Activated T-helper 1 cell treated with anti-CD3 and anti-CD28 coated beads, Interleukin-12 subunit alpha, Interleukin-12 subunit beta, Interleukin-2, Interleukin-4 antibody, amounts not matched to agents 30 ng/mL and 10 ng/mL and 1 ng/mL, durations not matched to agents 14 hours and 24 hours and 36 hours (primary cell): ENCODE data around the gene KANK3. TPM values are rescaled to one million over a fixed set of nuclear protein-coding genes. Genes with fewer than 3 reads are reported as not detected.
A peak's percentile ranks its signal among the peaks of the same experiment; 100 is the strongest.
"Not testable (repeated sequence)": the region's sequence is repeated elsewhere in the genome, so short reads cannot be mapped to it uniquely, and the experiment has no call there.

Source experiments
- DNase-seq: peaks from one replicate; pipeline ENCODE4 v3.0.0; 2021; ENCODE audit warnings: low spot score
- H3K27ac Mint-ChIP-seq: one replicate; pipeline ENCODE4 v1.8.0; 2021; ENCODE audit warnings: mild to moderate bottlenecking, mixed read lengths
- H3K27me3 Mint-ChIP-seq: one replicate; pipeline ENCODE4 v1.8.0; 2022; ENCODE audit warnings: mild to moderate bottlenecking, moderate library complexity, mixed read lengths; ENCODE audit not compliant: insufficient read depth
- H3K36me3 Mint-ChIP-seq: one replicate; pipeline ENCODE4 v1.8.0; 2021; ENCODE audit warnings: low read depth, mixed read lengths
- H3K4me1 Mint-ChIP-seq: one replicate; pipeline ENCODE4 v1.8.0; 2021; ENCODE audit warnings: low read depth, mixed read lengths
- H3K4me3 Mint-ChIP-seq: one replicate; pipeline ENCODE4 v1.8.0; 2021; ENCODE audit warnings: mild to moderate bottlenecking, moderate library complexity, mixed read lengths
- H3K9me3 Mint-ChIP-seq: one replicate; pipeline ENCODE4 v1.8.0; 2021; ENCODE audit warnings: mixed read lengths
- intact Hi-C: fragments of 100-400 bp; cut with micrococcal nuclease; formaldehyde crosslinking; loops from one replicate; pipeline ENCODE4 v1.15.1; 2024
- total RNA-seq: library from RNA; stranded (reverse); gene quantifications from 2 replicates; pipeline ENCODE4 v1.2.3, GENCODE V29; 2022

KANK3 gene
- total RNA-seq, 1 donor from 2014 or later: 0.86 TPM

- Mint-ChIP-seq H3K27ac (peak overlapping the region; percentile 59), H3K4me1 (peaks cover 17% of the 10 kb centered on the region)
- intact Hi-C loops, H3K36me3 Mint-ChIP-seq, DNase-seq, H3K4me3 Mint-ChIP-seq, H3K27me3 Mint-ChIP-seq, H3K9me3 Mint-ChIP-seq: not testable (repeated sequence)
Measured at GRCh38 chr19:8384569-8384968, 41.5 kb upstream of the KANK3 start.

GRCh38 chr19:8379156-8379891, 36.3 kb upstream of the KANK3 start:
- H3K27ac Mint-ChIP-seq, H3K4me3 Mint-ChIP-seq, H3K27me3 Mint-ChIP-seq, DNase-seq, H3K9me3 Mint-ChIP-seq, H3K36me3 Mint-ChIP-seq, intact Hi-C loops: not testable (repeated sequence)
- H3K4me1 Mint-ChIP-seq: peaks cover 23% of the 10 kb centered on the region

GRCh38 chr19:8377598-8377997, 34.5 kb upstream of the KANK3 start:
- no peak overlapping the region for H3K4me3 Mint-ChIP-seq
- peaks cover 12% of the 10 kb centered on the region for H3K4me1 Mint-ChIP-seq
- no peak overlapping the region for H3K27ac Mint-ChIP-seq
- H3K27me3 Mint-ChIP-seq: peaks cover 5% of the 10 kb centered on the region
- intact Hi-C loops: no loop called here
- H3K9me3 Mint-ChIP-seq: no peaks in the 10 kb centered on the region
- no peak for DNase-seq
- H3K36me3 Mint-ChIP-seq: no peaks in the 10 kb centered on the region

- intact Hi-C loops, H3K36me3 Mint-ChIP-seq, DNase-seq, H3K4me3 Mint-ChIP-seq, H3K27me3 Mint-ChIP-seq, H3K9me3 Mint-ChIP-seq, H3K27ac Mint-ChIP-seq: not testable (repeated sequence)
- peaks cover 12% of the 10 kb centered on the region for H3K4me1 Mint-ChIP-seq
Measured at GRCh38 chr19:8376373-8376974, 33.4 kb upstream of the KANK3 start.

GRCh38 chr19:8375766-8376165, 32.7 kb upstream of the KANK3 start:
- H3K27ac Mint-ChIP-seq, H3K4me3 Mint-ChIP-seq, H3K9me3 Mint-ChIP-seq, DNase-seq, H3K36me3 Mint-ChIP-seq, H3K27me3 Mint-ChIP-seq, intact Hi-C loops: not testable (repeated sequence)
- H3K4me1 Mint-ChIP-seq: peaks cover 12% of the 10 kb centered on the region

- intact Hi-C loops: no loop called here
- no peak overlapping the region for H3K27ac Mint-ChIP-seq
- H3K4me3 Mint-ChIP-seq: no peak overlapping the region
- DNase-seq: no peak
- H3K36me3 Mint-ChIP-seq: no peaks in the 10 kb centered on the region
- H3K9me3 Mint-ChIP-seq: no peaks in the 10 kb centered on the region
- no peaks in the 10 kb centered on the region for H3K27me3 Mint-ChIP-seq
- peaks cover 12% of the 10 kb centered on the region for H3K4me1 Mint-ChIP-seq
Measured at GRCh38 chr19:8373867-8374813, 31.1 kb upstream of the KANK3 start.

GRCh38 chr19:8371011-8371804, 28.1 kb upstream of the KANK3 start:
- Mint-ChIP-seq H3K27me3 (peaks cover 10% of the 10 kb centered on the region), H3K9me3 (no peaks in the 10 kb centered on the region), H3K4me1 (peaks cover 6% of the 10 kb centered on the region), H3K4me3 (no peak overlapping the region), H3K27ac (peak overlapping the region; percentile 68), H3K36me3 (no peaks in the 10 kb centered on the region)
- DNase-seq: no peak
- intact Hi-C loops: no loop called here

- intact Hi-C loops: no loop called here
- H3K4me3 Mint-ChIP-seq: no peak overlapping the region
- H3K9me3 Mint-ChIP-seq: no peaks in the 10 kb centered on the region
- peaks cover 6% of the 10 kb centered on the region for H3K4me1 Mint-ChIP-seq
- no peaks in the 10 kb centered on the region for H3K36me3 Mint-ChIP-seq
- DNase-seq: no peak
- peaks cover 19% of the 10 kb centered on the region for H3K27me3 Mint-ChIP-seq
- no peak overlapping the region for H3K27ac Mint-ChIP-seq
Measured at GRCh38 chr19:8370176-8371010, 27.3 kb upstream of the KANK3 start.

- Mint-ChIP-seq H3K27ac (peak overlapping the region; percentile 52), H3K4me3 (no peak overlapping the region)
- DNase-seq: no peak
Measured at GRCh38 chr19:8367327-8368001, 24.4 kb upstream of the KANK3 start.

GRCh38 chr19:8366961-8367326, 23.9 kb upstream of the KANK3 start:
- no peak overlapping the region for H3K4me3 Mint-ChIP-seq
- no peaks in the 10 kb centered on the region for H3K9me3 Mint-ChIP-seq
- intact Hi-C loops: no loop called here
- no peaks in the 10 kb centered on the region for H3K36me3 Mint-ChIP-seq
- peaks cover 16% of the 10 kb centered on the region for H3K4me1 Mint-ChIP-seq
- H3K27ac Mint-ChIP-seq: peak overlapping the region; percentile 52
- H3K27me3 Mint-ChIP-seq: peaks cover 30% of the 10 kb centered on the region
- no peak for DNase-seq

More at GRCh38 chr19:8367327-8368001, 24.4 kb upstream of the KANK3 start:
- H3K4me1 Mint-ChIP-seq: peaks cover 16% of the 10 kb centered on the region
- H3K27me3 Mint-ChIP-seq: peaks cover 27% of the 10 kb centered on the region
- no peaks in the 10 kb centered on the region for H3K9me3 Mint-ChIP-seq
- intact Hi-C loops: no loop called here
- H3K36me3 Mint-ChIP-seq: no peaks in the 10 kb centered on the region

- intact Hi-C loops: no loop called here
- H3K27ac Mint-ChIP-seq: no peak overlapping the region
- peaks cover 16% of the 10 kb centered on the region for H3K4me1 Mint-ChIP-seq
- no peak for DNase-seq
- no peaks in the 10 kb centered on the region for H3K36me3 Mint-ChIP-seq
- H3K4me3 Mint-ChIP-seq: no peak overlapping the region
- H3K27me3 Mint-ChIP-seq: peaks cover 30% of the 10 kb centered on the region
- no peaks in the 10 kb centered on the region for H3K9me3 Mint-ChIP-seq
Measured at GRCh38 chr19:8366121-8366581, 23.1 kb upstream of the KANK3 start.
